ENCODE results near the gene CNFN.

- TF ChIP-seq CTCF (conservative IDR thresholded peaks at IDR 0.05 in 1 of 2, IDR thresholded peaks at IDR 0.05 in 1 of 2; ENCODE audit: low read depth in 1 of 2, low read length in 2 of 2): no peak
- TF ChIP-seq EZH2 (IDR thresholded peaks at IDR 0.05; ENCODE audit: low read length, missing control alignments): no peak
Measured at GRCh38 chr19:42375415-42376176, 14.5 kb downstream of the CNFN start.

Measured in fibroblast of lung (primary cell).